Ascending aorta (tissue), 2 donors: Measurements from ENCODE around the gene ARHGDIB. TPM values are rescaled to one million over a fixed set of nuclear protein-coding genes. Genes with fewer than 3 reads are reported as not detected.

Experiments
- DNase-seq, 2 donors: peaks; one replicate each; pipeline ENCODE4 v3.0.0-alpha.2; 2019; ENCODE audit warnings: low spot score in 2 of 2
- H3K27ac ChIP-seq, 2 donors: fragments of 200-600 bp; sonication (generic); one replicate each; pipeline ENCODE4 v1.5.1; 2016 to 2017; ENCODE audit warnings: mild to moderate bottlenecking in 1 of 2
- H3K27me3 ChIP-seq: fragments of 200-600 bp; sonication (generic); one replicate; pipeline ENCODE4 v1.5.1; 2017
- H3K36me3 ChIP-seq, 2 donors: fragments of 200-600 bp; sonication (generic); one replicate each; pipeline ENCODE4 v1.5.1; 2016
- H3K4me1 ChIP-seq, 2 donors: fragments of 200-600 bp; sonication (generic); one replicate each; pipeline ENCODE4 v1.5.1; 2016 to 2017; ENCODE audit warnings: mild to moderate bottlenecking in 1 of 2
- H3K4me3 ChIP-seq, 2 donors: fragments of 200-600 bp; sonication (generic); one replicate each; pipeline ENCODE4 v1.5.1; 2016 to 2017; ENCODE audit warnings: mild to moderate bottlenecking in 1 of 2
- H3K9me3 ChIP-seq, 2 donors: fragments of 200-600 bp; sonication (generic); one replicate each; pipeline ENCODE4 v1.5.1; 2016
- CTCF ChIP-seq, 3 experiments: fragments of 200-600 bp in 2 of 3; fragments of 450-650 bp in 1 of 3; sonication (generic) in 2 of 3; IDR thresholded peaks; one replicate each; pipeline ENCODE4 v1.5.1; 2016 to 2019; ENCODE audit warnings: antibody characterized with exemption in 3 of 3, mild to moderate bottlenecking in 1 of 3, moderate library complexity in 1 of 3
- intact Hi-C: fragments of 100-400 bp; cut with DNase I; formaldehyde crosslinking; loops from one replicate; pipeline ENCODE4 v1.15.1; 2023
- total RNA-seq: library from RNA; depleted of rRNA; stranded (reverse); fragments of >200 nt; gene quantifications from one replicate; pipeline ENCODE4 v1.1.0, GENCODE V29; 2016

The ARHGDIB gene
- total RNA-seq, 1 donor from 2014 or later: 87.1 TPM

DNA sequence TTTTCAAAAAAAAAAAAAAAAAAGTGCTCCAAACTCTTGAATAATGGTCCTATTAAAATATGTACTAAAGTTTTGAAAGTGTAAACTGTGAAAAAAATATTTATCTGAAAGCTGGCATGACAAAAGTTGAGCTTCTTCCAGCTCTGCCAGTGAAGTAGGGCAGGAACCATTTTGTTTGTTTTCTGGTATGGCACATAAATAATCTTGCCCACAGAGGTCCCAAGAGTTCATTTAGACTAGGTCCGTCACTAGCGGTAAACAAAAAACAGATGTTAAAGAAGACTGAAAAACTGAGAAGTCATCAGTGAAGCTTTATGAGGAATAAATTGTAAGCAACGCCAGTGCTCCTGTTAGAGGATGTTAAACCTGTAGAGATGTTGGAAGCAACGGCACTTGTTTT lies 30.0 kb downstream of the ARHGDIB start:
- Histone ChIP-seq H3K4me3 (no peak overlapping the region), H3K27me3 (no peaks in the 10 kb centered on the region), H3K36me3 (no peaks in the 10 kb centered on the region), H3K27ac (peak overlapping the region; percentile 48 to 59), H3K4me1 (peaks cover 0 to 25% of the 10 kb centered on the region in 2 donors), H3K9me3 (no peaks in the 10 kb centered on the region)
- intact Hi-C loops: loop anchor here (2.0 kb wide), 1 partner anchor 63 kb away; no protein-coding TSS in a partner anchor
- DNase-seq: no peak
- TF ChIP-seq CTCF (IDR thresholded peaks at IDR 0.05): no peak

GRCh38 chr12:14930299-14930698 lies 31.1 kb downstream of the ARHGDIB start:
- Histone ChIP-seq H3K4me1 (peaks cover 0 to 25% of the 10 kb centered on the region in 2 donors), H3K27ac (peak overlapping the region; percentile 44 to 59), H3K4me3 (no peak overlapping the region), H3K27me3 (no peaks in the 10 kb centered on the region), H3K9me3 (no peaks in the 10 kb centered on the region), H3K36me3 (no peaks in the 10 kb centered on the region)
- DNase-seq: no peak
- intact Hi-C loops: loop anchor here (2.0 kb wide), 1 partner anchor 65 kb away; no protein-coding TSS in a partner anchor
- TF ChIP-seq CTCF (IDR thresholded peaks at IDR 0.05): peak; percentile 17 to 40 (median 18)

DNA sequence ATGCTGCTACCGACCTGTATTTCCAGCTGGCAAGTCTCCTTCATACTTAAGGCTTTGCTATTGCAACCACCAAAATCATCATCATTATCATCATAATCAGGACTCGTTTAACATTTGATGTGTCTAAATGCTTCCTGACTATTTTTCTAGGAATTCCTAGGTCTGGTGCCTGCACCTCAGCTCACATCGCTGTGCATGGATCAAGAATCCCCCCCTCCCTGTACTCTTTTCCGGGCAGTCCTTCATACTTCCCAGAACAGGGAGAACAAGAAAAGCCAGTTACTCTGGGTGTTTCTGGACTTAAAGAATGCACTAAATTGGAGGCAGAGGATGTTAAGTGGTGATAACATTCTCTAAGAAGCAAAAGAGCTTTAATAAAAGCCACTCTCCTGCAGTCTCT lies 32.5 kb downstream of the ARHGDIB start:
- Histone ChIP-seq H3K27me3 (no peaks in the 10 kb centered on the region), H3K4me1 (peaks cover 0 to 25% of the 10 kb centered on the region in 2 donors), H3K27ac (peak overlapping the region; percentile 44 to 59), H3K36me3 (no peaks in the 10 kb centered on the region), H3K4me3 (peak overlapping the region; percentile 8 to 11), H3K9me3 (no peaks in the 10 kb centered on the region)
- DNase-seq: no peak
- no peak for TF ChIP-seq CTCF (IDR thresholded peaks at IDR 0.05)
- intact Hi-C loops: no loop called here

DNA sequence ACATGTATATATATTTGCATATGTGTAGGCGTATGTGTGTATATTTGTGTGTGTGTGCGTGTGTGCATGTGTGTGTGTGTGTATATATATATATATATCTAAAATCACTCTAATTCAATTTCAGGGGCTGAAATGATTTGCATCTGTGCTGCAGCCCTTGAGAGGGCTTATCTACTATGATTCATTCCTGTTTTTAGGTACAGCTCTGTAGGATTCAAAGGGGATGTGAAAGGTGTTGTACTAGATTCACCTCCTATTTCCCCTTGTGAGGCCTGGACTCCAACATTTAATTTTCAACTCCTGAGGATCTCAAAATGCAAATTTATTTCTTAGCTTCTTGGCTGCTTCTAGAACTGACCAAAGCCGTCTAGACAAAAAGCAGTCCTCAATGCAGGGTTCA lies 34.1 kb downstream of the ARHGDIB start:
- Histone ChIP-seq H3K4me1 (peaks cover 0 to 25% of the 10 kb centered on the region in 2 donors), H3K36me3 (no peaks in the 10 kb centered on the region)
- intact Hi-C loops: no loop called here

DNA sequence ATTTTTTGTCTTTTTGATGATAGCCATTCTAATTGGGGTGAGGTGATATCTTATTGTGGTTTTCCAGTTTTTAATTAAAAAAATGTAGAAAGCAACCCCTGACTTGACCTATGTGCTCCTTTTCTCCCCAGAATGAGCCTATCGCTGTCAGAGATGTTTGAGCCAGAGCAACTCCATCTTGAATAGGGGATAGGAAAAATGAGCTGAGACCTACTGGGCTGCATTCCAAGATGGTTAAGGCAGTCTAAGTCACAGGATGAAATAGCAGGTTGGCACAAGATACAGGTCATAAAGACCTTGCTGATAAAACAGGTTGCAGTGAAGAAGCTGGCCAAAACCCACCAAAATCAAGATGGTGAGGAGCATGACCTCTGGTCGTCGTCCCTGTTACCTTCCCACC lies 36.9 kb downstream of the ARHGDIB start:
- H3K9me3 ChIP-seq: no peaks in the 10 kb centered on the region
- no peaks in the 10 kb centered on the region for H3K27me3 ChIP-seq
- no peak overlapping the region for H3K4me3 ChIP-seq
- intact Hi-C loops: no loop called here
- TF ChIP-seq CTCF (IDR thresholded peaks at IDR 0.05): no peak
- peaks cover 0 to 8% of the 10 kb centered on the region in 2 donors for H3K4me1 ChIP-seq
- H3K36me3 ChIP-seq: no peaks in the 10 kb centered on the region
- no peak overlapping the region for H3K27ac ChIP-seq
- no peak for DNase-seq

More for the DNA sequence above, 34.1 kb downstream of the ARHGDIB start:
- Histone ChIP-seq H3K27me3 (no peaks in the 10 kb centered on the region), H3K27ac (no peak overlapping the region), H3K9me3 (no peaks in the 10 kb centered on the region), H3K4me3 (no peak overlapping the region)
- no peak for DNase-seq
- no peak for TF ChIP-seq CTCF (IDR thresholded peaks at IDR 0.05)

GRCh38 chr12:14923944-14924343 lies 37.5 kb downstream of the ARHGDIB start:
- peaks cover 0 to 6% of the 10 kb centered on the region in 2 donors for H3K4me1 ChIP-seq
- DNase-seq: no peak
- H3K36me3 ChIP-seq: no peaks in the 10 kb centered on the region
- intact Hi-C loops: no loop called here
- no peak overlapping the region for H3K4me3 ChIP-seq
- TF ChIP-seq CTCF (IDR thresholded peaks at IDR 0.05): no peak
- H3K9me3 ChIP-seq: no peaks in the 10 kb centered on the region
- no peaks in the 10 kb centered on the region for H3K27me3 ChIP-seq
- no peak overlapping the region for H3K27ac ChIP-seq
